ENCODE measurements around the gene DBN1.
"Not testable (repeated sequence)": the region's sequence is repeated elsewhere in the genome, so short reads cannot be mapped to it uniquely, and the experiment has no call there.

Gene DBN1

DNA sequence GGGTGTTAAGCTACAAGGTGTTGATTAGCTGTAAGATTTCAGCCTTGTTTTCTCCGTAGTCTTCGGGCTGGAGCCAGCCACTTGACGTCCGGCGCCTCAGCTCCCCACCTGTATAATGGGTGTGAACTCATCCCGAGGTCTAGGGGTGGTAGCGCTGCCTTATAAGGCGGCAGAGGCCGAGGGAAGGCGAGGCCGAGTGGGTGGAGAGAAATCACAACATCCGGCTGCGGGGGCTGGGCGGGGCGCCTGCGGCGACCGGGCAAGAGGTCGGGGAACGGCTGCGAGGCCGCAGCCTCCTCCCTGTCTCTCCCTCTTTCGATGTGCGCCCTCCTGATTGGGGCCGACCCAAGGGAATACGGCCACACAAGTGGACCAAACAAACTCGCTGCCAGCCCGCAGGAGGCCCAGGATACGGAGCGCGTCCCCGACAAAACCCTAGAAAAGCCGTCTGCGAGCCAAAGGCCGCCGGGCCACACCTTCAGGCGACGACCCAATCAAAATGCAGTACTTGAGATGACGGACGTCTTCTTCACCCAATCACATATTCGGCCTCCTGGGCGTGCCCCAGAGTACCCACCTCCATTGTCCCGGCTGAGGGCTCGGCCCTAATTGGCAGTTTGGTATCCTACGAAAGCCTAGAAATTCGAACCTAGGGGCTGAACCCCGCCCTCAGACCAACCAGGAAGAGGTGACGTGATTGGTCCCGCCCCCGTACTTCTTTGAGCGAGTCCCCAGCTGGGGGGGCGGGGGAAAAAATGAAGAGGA lies 47.5 kb downstream of the DBN1 start:
- DNase-seq, result peak; percentile 100
- Histone ChIP-seq H3K4me3 (ENCODE audit: low read depth, low read length) (peak overlapping the region; percentile 74), H3K36me3 (peaks cover 6% of the 10 kb centered on the region), H3K9me3 (no peaks in the 10 kb centered on the region), H3K27me3 (no peaks in the 10 kb centered on the region), H3K4me1 (peaks cover 4% of the 10 kb centered on the region)
- TF ChIP-seq, protein P1, sequence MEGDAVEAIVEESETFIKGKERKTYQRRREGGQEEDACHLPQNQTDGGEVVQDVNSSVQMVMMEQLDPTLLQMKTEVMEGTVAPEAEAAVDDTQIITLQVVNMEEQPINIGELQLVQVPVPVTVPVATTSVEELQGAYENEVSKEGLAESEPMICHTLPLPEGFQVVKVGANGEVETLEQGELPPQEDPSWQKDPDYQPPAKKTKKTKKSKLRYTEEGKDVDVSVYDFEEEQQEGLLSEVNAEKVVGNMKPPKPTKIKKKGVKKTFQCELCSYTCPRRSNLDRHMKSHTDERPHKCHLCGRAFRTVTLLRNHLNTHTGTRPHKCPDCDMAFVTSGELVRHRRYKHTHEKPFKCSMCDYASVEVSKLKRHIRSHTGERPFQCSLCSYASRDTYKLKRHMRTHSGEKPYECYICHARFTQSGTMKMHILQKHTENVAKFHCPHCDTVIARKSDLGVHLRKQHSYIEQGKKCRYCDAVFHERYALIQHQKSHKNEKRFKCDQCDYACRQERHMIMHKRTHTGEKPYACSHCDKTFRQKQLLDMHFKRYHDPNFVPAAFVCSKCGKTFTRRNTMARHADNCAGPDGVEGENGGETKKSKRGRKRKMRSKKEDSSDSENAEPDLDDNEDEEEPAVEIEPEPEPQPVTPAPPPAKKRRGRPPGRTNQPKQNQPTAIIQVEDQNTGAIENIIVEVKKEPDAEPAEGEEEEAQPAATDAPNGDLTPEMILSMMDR (IDR thresholded peaks at IDR 0.05; ENCODE audit: low read depth, low read length), result no peak

DNA sequence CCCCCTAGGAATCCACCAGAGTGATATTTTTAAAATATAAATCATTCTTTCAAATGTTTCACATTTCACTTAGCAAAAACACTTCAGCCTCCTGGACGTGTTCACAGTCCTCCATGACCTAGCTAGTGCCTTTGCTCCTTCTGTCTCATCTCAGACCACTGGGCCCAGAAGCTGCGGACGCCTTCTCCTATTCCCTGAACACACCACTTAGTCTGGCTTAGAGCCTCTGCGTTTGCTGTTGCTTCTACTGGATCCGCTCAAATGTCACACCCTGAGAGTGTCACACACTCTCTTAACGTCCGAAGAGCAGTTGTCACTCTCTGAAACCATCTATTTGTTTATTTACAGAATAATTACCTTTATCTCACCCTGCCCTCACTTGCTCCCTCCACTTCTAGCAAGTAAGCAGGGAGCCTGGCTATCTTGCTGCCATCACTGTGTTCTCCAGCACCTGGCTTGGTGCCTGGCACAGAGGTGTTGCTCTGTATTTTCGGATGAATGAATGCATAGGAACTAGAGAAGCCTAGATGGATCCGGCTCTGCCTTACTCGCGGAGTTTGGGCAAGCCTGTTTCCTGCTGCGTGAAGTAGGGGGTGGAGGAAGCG lies 48.1 kb downstream of the DBN1 start:
- TF ChIP-seq, protein P1 (IDR thresholded peaks at IDR 0.05; ENCODE audit: low read depth, low read length), result no peak
- DNase-seq, result no peak
- peaks cover 1% of the 10 kb centered on the region for H3K36me3 ChIP-seq
- H3K9me3 ChIP-seq, result no peaks in the 10 kb centered on the region
- peak overlapping the region; percentile 74 for H3K4me3 ChIP-seq (ENCODE audit: low read depth, low read length)
- peaks cover 3% of the 10 kb centered on the region for H3K4me1 ChIP-seq
- no peaks in the 10 kb centered on the region for H3K27me3 ChIP-seq

DNA sequence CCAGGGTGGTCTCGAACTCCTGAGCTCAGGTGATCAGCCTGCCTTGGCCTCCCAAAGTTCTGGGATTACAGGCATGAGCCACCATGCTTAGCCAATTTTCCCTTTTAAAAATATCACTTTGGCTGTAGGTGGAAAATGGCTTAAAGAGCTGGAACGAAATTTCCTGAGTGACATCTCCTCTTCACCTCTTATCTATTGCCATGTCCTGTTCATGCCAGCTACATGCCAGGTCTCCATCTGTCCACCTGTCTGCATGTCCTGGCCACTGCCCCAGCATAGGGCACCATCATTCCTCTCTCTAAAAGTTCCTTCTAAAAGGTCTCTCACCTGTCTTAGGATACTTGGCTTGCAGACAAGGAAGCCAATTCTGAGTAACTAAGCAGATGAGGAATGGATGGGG lies 49.8 kb downstream of the DBN1 start:
- H3K4me1 ChIP-seq, result no peaks in the 10 kb centered on the region; the same call in 1 of the 2 replicates
- no peak overlapping the region for H3K4me3 ChIP-seq (ENCODE audit: low read depth, low read length)

DNA sequence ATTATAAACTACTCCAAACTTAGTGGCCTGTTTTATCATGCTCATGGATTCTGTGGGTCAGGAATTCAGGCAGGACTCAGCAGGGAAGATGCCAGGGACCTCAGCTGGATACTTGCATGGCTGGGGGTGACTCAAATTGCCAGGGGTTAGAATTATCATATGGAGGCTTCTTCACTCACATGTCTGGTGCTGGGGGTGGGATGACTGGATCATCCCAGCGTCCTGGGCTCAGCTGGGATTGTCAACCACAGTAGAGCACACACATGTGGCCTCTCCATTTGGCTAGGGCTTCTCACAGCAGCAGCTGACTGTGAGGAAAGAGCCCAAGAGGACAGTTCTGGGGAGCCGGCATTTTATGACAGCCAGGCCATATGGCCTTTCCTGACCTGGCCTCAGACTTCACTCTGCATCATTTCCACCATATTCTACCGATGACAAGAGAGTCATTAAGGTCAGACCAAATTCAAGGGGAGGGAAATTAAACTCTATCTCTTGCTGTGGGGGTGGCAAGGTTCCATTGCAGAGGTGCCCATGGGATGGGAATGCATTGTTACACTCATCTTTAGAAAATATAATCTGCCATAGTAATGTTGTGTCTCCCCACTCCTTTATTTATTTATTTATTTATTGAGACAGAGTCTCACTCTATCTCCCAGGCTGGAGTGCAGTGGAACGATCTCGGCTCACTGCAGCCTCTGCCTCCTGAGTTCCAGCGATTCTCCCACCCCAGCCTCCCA lies 52.2 kb downstream of the DBN1 start:
- TF ChIP-seq, protein P1 (IDR thresholded peaks at IDR 0.05; ENCODE audit: low read depth, low read length), result no peak
- H3K36me3 ChIP-seq, result no peaks in the 10 kb centered on the region
- DNase-seq, result no peak
- no peak overlapping the region for H3K4me3 ChIP-seq (ENCODE audit: low read depth, low read length)
- no peaks in the 10 kb centered on the region for H3K27me3 ChIP-seq
- H3K4me1 ChIP-seq, result no peaks in the 10 kb centered on the region
- no peaks in the 10 kb centered on the region for H3K9me3 ChIP-seq

More for the DNA sequence above, 49.8 kb downstream of the DBN1 start:
- Histone ChIP-seq H3K36me3 (no peaks in the 10 kb centered on the region; the same call in 1 of the 2 replicates), H3K9me3 (no peaks in the 10 kb centered on the region), H3K27me3 (no peaks in the 10 kb centered on the region)
- TF ChIP-seq, protein P1 (IDR thresholded peaks at IDR 0.05; ENCODE audit: low read depth, low read length), result no peak
- DNase-seq, result no peak

DNA sequence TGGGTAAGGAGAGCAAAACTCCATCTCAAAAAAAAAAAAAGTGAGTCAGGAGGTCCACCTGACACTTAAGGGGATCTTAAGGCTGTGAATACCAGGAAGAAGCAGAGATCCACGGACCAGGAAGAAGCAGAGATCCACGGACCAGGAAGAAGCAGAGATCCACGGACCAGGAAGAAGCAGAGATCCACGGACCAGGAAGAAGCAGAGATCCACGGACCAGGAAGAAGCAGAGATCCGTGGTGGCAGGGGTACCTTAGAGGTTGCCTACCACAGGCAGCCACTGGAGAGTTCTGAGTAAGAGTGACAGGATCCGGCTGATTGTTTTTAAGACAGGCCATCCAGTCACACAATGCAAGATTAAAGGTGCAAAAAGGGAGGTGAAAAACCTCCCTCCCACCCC lies 53.0 kb downstream of the DBN1 start:
- H3K9me3 ChIP-seq; H3K4me1 ChIP-seq; H3K27me3 ChIP-seq; H3K36me3 ChIP-seq; DNase-seq; H3K4me3 ChIP-seq (ENCODE audit: low read depth, low read length): not testable (repeated sequence)

DNA sequence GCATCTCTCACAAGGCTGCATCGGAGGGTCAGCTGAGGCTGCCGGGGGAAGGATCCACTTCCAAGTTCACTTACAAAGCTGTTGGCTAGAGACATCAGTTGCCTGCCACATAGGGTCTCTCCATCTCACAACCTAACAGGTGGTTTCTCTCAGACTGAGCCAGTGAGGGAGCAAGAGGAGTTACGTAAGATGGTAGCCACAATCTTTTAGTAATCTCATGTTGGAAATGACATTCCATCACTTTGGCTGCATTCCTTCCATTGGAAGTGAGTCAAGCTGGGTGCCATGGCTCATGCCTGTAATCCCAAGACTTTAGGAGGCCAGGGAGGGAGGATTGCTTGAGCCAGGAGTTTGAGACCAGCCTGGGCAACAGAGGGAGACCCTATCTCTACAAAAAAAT lies 54.4 kb downstream of the DBN1 start:
- TF ChIP-seq, protein P1 (IDR thresholded peaks at IDR 0.05; ENCODE audit: low read depth, low read length), result no peak
- H3K4me1 ChIP-seq, result no peaks in the 10 kb centered on the region
- DNase-seq, result no peak
- H3K9me3 ChIP-seq, result no peaks in the 10 kb centered on the region
- H3K27me3 ChIP-seq, result no peaks in the 10 kb centered on the region
- H3K4me3 ChIP-seq (ENCODE audit: low read depth, low read length), result no peak overlapping the region
- no peaks in the 10 kb centered on the region for H3K36me3 ChIP-seq

DNA sequence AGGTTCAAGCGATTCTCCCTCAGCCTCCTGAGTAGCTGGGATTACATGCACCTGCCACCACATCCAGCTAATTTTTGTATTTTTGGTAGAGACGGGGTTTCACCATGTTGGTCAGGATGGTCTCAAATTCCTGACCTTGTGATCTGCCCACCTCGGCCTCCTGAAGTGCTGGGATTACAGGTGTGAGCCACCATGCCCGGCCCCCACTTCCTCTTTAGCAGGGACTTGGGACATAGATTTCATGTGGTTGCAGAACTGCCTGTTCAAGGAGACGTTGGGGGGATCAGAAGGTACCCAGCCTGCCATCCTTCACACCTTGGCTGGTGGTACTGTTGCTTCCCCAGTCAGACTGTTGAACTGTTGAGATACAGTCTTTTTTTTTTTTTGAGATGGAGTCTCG lies 56.4 kb downstream of the DBN1 start:
- H3K36me3 ChIP-seq; H3K9me3 ChIP-seq; H3K4me3 ChIP-seq (ENCODE audit: low read depth, low read length); DNase-seq; H3K4me1 ChIP-seq; H3K27me3 ChIP-seq: not testable (repeated sequence)

All from BE2C (cell line).